ENCODE results near the gene NOC4L.

GRCh38 chr12:132140501-132140900 lies 3.8 kb upstream of the NOC4L start:
- TF ChIP-seq CTCF (IDR thresholded peaks at IDR 0.05) (no peak), ZNF281 (CRISPR knock-in tag; IDR thresholded peaks at IDR 0.05) (no peak), MXD4 (CRISPR knock-in tag; IDR thresholded peaks at IDR 0.05; ENCODE audit: borderline replicate concordance) (no peak), ATF2 (CRISPR knock-in tag; IDR thresholded peaks at IDR 0.05; ENCODE audit: borderline replicate concordance, low read depth) (no peak), ZNF317 (CRISPR knock-in tag; IDR thresholded peaks at IDR 0.05; ENCODE audit: borderline replicate concordance, low read depth) (no peak), CREB1 (CRISPR knock-in tag; IDR thresholded peaks at IDR 0.05) (no peak), USF1 (CRISPR knock-in tag; IDR thresholded peaks at IDR 0.05) (no peak), NR2C2 (CRISPR knock-in tag; IDR thresholded peaks at IDR 0.05) (no peak), CBFB (CRISPR knock-in tag; IDR thresholded peaks at IDR 0.05; ENCODE audit: low read depth) (no peak), FOXP4 (CRISPR knock-in tag; IDR thresholded peaks at IDR 0.05) (no peak), ZBTB21 (CRISPR knock-in tag; IDR thresholded peaks at IDR 0.05; ENCODE audit: borderline replicate concordance) (no peak), JUN (CRISPR knock-in tag; IDR thresholded peaks at IDR 0.05) (no peak)
- TF ChIP-seq, protein P1, sequence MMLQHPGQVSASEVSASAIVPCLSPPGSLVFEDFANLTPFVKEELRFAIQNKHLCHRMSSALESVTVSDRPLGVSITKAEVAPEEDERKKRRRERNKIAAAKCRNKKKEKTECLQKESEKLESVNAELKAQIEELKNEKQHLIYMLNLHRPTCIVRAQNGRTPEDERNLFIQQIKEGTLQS (CRISPR knock-in tag; conservative IDR thresholded peaks at IDR 0.05) = no peak
- TF ChIP-seq, protein P2, sequence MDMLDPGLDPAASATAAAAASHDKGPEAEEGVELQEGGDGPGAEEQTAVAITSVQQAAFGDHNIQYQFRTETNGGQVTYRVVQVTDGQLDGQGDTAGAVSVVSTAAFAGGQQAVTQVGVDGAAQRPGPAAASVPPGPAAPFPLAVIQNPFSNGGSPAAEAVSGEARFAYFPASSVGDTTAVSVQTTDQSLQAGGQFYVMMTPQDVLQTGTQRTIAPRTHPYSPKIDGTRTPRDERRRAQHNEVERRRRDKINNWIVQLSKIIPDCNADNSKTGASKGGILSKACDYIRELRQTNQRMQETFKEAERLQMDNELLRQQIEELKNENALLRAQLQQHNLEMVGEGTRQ (CRISPR knock-in tag; IDR thresholded peaks at IDR 0.05) = no peak
